ENCODE data around the gene EHHADH. TPM values are rescaled to one million over a fixed set of nuclear protein-coding genes. Genes with fewer than 3 reads are reported as not detected.

EHHADH gene
- total and polyA plus RNA-seq, 2 of the 13 experiments (the other 11 are each of a cell fraction or from before 2014, with no cell fraction given): 14.5 to 38.9 TPM

- TF ChIP-seq FUBP1 (CRISPR knock-in tag; IDR thresholded peaks at IDR 0.05; ENCODE audit: borderline replicate concordance) (no peak), ZNF792 (CRISPR knock-in tag; IDR thresholded peaks at IDR 0.05) (no peak), ZKSCAN5 (CRISPR knock-in tag; IDR thresholded peaks at IDR 0.05) (no peak), HNRNPLL (IDR thresholded peaks at IDR 0.05; ENCODE audit: low read depth, low read length, poor library complexity, severe bottlenecking) (no peak), HDAC1 (CRISPR knock-in tag; IDR thresholded peaks at IDR 0.05) (no peak), ZNF367 (CRISPR knock-in tag; IDR thresholded peaks at IDR 0.05; ENCODE audit: borderline replicate concordance) (no peak), ZNF264 (CRISPR knock-in tag; IDR thresholded peaks at IDR 0.05) (no peak), YEATS4 (CRISPR knock-in tag; IDR thresholded peaks at IDR 0.05; ENCODE audit: borderline replicate concordance) (no peak), TBL1XR1 (IDR thresholded peaks at IDR 0.05; ENCODE audit: borderline replicate concordance, low read length, partially characterized antibody) (no peak)
- TF ChIP-seq, protein P1, sequence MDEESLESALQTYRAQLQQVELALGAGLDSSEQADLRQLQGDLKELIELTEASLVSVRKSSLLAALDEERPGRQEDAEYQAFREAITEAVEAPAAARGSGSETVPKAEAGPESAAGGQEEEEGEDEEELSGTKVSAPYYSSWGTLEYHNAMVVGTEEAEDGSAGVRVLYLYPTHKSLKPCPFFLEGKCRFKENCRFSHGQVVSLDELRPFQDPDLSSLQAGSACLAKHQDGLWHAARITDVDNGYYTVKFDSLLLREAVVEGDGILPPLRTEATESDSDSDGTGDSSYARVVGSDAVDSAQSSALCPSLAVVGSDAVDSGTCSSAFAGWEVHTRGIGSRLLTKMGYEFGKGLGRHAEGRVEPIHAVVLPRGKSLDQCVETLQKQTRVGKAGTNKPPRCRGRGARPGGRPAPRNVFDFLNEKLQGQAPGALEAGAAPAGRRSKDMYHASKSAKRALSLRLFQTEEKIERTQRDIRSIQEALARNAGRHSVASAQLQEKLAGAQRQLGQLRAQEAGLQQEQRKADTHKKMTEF (CRISPR knock-in tag; IDR thresholded peaks at IDR 0.05): no peak
- CTCF ChIA-PET (ENCODE audit: low intra/inter-chr PET ratio, low total read pairs): no interaction called here
- Histone ChIP-seq H4K20me1 (ENCODE audit: insufficient read depth, low read length) (no peaks in the 10 kb centered on the region), H2AFZ (ENCODE audit: low read length) (no peak overlapping the region), H3K27ac (ENCODE audit: extremely low read length, insufficient read depth, low read length) (no peak overlapping the region), H3K9ac (ENCODE audit: insufficient read depth, low read depth, low read length) (no peak overlapping the region), H3K4me1 (ENCODE audit: insufficient read depth, low read length) (peaks cover 40% of the 10 kb centered on the region), H3K4me2 (ENCODE audit: low read depth, low read length) (no peak overlapping the region), H3K27me3 (ENCODE audit: control insufficient read depth in 1 of 2, insufficient read depth in 2 of 2, low read length in 2 of 2) (no peaks in the 10 kb centered on the region; a peak in 2 of 5 replicates), H3K9me3 (ENCODE audit: low read length) (no peaks in the 10 kb centered on the region), H3K36me3 (replicated peaks in 1 of 2; ENCODE audit: control insufficient read depth in 1 of 2, insufficient read depth in 2 of 2, low read length in 2 of 2) (no peaks in the 10 kb centered on the region), H3K79me2 (ENCODE audit: insufficient read depth, low read length) (peaks cover 8% of the 10 kb centered on the region), H3K4me3 (replicated peaks in 1 of 3; ENCODE audit: insufficient read depth in 1 of 3, low read depth in 2 of 3, low read length in 3 of 3) (no peak overlapping the region)
- 86% methylated on average over 7 of the region's 7 CpGs for WGBS (ENCODE audit: low lambda C conversion rate)
- no TSS peak for BruUV-seq (replicated peaks)
- POLR2A ChIA-PET: no interaction called here
- intact Hi-C loops (cut with micrococcal nuclease; ENCODE audit: unreplicated experiment): loop anchor here (1.0 to 2.0 kb wide), 2 partner anchors 25 to 404 kb away; partner anchors contain the start of gene EHHADH
- in situ Hi-C loops (cut with HindIII; ENCODE audit: extremely low pct_ligation_motif_present, low pct_unique_long_range_greater_than_20kb): loop anchor here (5.0 kb wide), 1 partner anchor 402 kb away; no protein-coding TSS in a partner anchor
- FAIRE-seq: no peak
- no peak for ATAC-seq
- no peak for DNase-seq (ENCODE audit: low spot score)
Observed at GRCh38 chr3:185279587-185280138, 25.8 kb upstream of the EHHADH start.
